Endodermal cell (in vitro differentiated cells): ENCODE results near the gene NEO1. TPM values are rescaled to one million over a fixed set of nuclear protein-coding genes. Genes with fewer than 3 reads are reported as not detected.

Experiments
- DNase-seq: peaks from one replicate; pipeline ENCODE4 v3.0.0-alpha.2; 2017
- H3K27ac ChIP-seq: 2 replicates; pipeline ENCODE4 v1.5.1; 2013; ENCODE audit warnings: mild to moderate bottlenecking, low read depth, low read length, moderate library complexity
- H3K27me3 ChIP-seq: 2 replicates; pipeline ENCODE4 v1.6.1; 2013; ENCODE audit warnings: mild to moderate bottlenecking, low read length, moderate library complexity; ENCODE audit not compliant: insufficient read depth, control insufficient read depth, poor library complexity, severe bottlenecking
- H3K36me3 ChIP-seq: 2 replicates; pipeline ENCODE4 v1.7.0; 2013; ENCODE audit warnings: mild to moderate bottlenecking, low read length, moderate library complexity; ENCODE audit not compliant: control insufficient read depth, insufficient read depth
- H3K4me1 ChIP-seq: one replicate; pipeline ENCODE4 v1.7.0; 2013; ENCODE audit warnings: low read length; ENCODE audit not compliant: control insufficient read depth, insufficient read depth
- H3K4me3 ChIP-seq: 2 replicates; pipeline ENCODE4 v1.5.1; 2013; ENCODE audit warnings: mild to moderate bottlenecking, low read length, moderate library complexity
- H3K9ac ChIP-seq: 2 replicates; pipeline ENCODE4 v1.6.1; 2013; ENCODE audit warnings: mild to moderate bottlenecking, low read length, moderate library complexity; ENCODE audit not compliant: poor library complexity, severe bottlenecking; ENCODE audit errors: extremely low read depth
- H3K9me3 ChIP-seq: 2 replicates; pipeline ENCODE4 v1.6.1; 2013; ENCODE audit warnings: mild to moderate bottlenecking, low read length, moderate library complexity; ENCODE audit not compliant: control insufficient read depth
- H3K27ac Mint-ChIP-seq: 2 replicates; pipeline ENCODE4 v1.8.0; 2020; ENCODE audit warnings: mixed read lengths
- H3K27me3 Mint-ChIP-seq: 2 replicates; pipeline ENCODE4 v1.8.0; 2021; ENCODE audit warnings: mild to moderate bottlenecking, mixed read lengths; ENCODE audit not compliant: insufficient read depth
- H3K36me3 Mint-ChIP-seq: 2 replicates; pipeline ENCODE4 v1.8.0; 2020; ENCODE audit warnings: low read depth, mixed read lengths
- H3K4me1 Mint-ChIP-seq: 2 replicates; pipeline ENCODE4 v1.8.0; 2020; ENCODE audit warnings: mixed read lengths
- H3K4me3 Mint-ChIP-seq: 2 replicates; pipeline ENCODE4 v1.8.0; 2020; ENCODE audit warnings: mild to moderate bottlenecking, moderate library complexity, mixed read lengths
- H3K9me3 Mint-ChIP-seq: 2 replicates; pipeline ENCODE4 v1.8.0; 2020; ENCODE audit warnings: mild to moderate bottlenecking, mixed read lengths
- CTCF ChIP-seq: fragments of 200-600 bp; sonication (generic); conservative IDR thresholded peaks from 2 replicates; pipeline ENCODE4 v1.5.0; 2021; ENCODE audit warnings: antibody characterized with exemption, mild to moderate bottlenecking
- WGBS, 2 experiments: methylation state at CpG; one replicate each; pipeline versions ENCODE4 v1.1.5 to v1.1.7; 2013; ENCODE audit warnings: missing lambda C conversion rate in 2 of 2, mixed read lengths in 1 of 2; ENCODE audit not compliant: insufficient coverage in 1 of 2, insufficient read length in 1 of 2; 5-methylcytosine and 5-hydroxymethylcytosine counted together
- total RNA-seq, 2 donors: library from RNA; stranded (reverse); fragmentation: NEBNext Ultra II Directional in 1 of 2; extraction: Animal tissue kit (Norgen Biotek cat#: 25700) in 1 of 2; gene quantifications; 2 replicates in 1 of 2; 3 replicates in 1 of 2; pipeline ENCODE4 v1.2.1, GENCODE V29; 2021

The NEO1 gene
- total RNA-seq, 2 donors from 2014 or later = 132 TPM

GRCh38 chr15:73321496-73322450, 269.5 kb downstream of the NEO1 start:
- no peaks in the 10 kb centered on the region for H3K27me3 ChIP-seq
- DNase-seq = peak; percentile 39
- no peaks in the 10 kb centered on the region for H3K36me3 ChIP-seq
- H3K4me1 Mint-ChIP-seq = no peaks in the 10 kb centered on the region
- H3K27ac ChIP-seq = no peak overlapping the region
- no peaks in the 10 kb centered on the region for H3K9me3 ChIP-seq
- H3K9ac ChIP-seq = no peak overlapping the region
- TF ChIP-seq CTCF = no peak
- no peak overlapping the region for H3K27ac Mint-ChIP-seq
- 88 to 92% methylated on average over 12 to 17 of the region's 17 CpGs for WGBS, 2 experiments
- no peaks in the 10 kb centered on the region for H3K36me3 Mint-ChIP-seq
- peaks cover 2% of the 10 kb centered on the region for H3K27me3 Mint-ChIP-seq
- no peak overlapping the region for H3K4me3 ChIP-seq
- H3K9me3 Mint-ChIP-seq = no peaks in the 10 kb centered on the region
- no peaks in the 10 kb centered on the region for H3K4me1 ChIP-seq
- H3K4me3 Mint-ChIP-seq = no peak overlapping the region

- Histone ChIP-seq H3K27ac (no peak overlapping the region), H3K9ac (no peak overlapping the region), H3K36me3 (no peaks in the 10 kb centered on the region), H3K27me3 (no peaks in the 10 kb centered on the region), H3K4me3 (no peak overlapping the region), H3K4me1 (no peaks in the 10 kb centered on the region), H3K9me3 (no peaks in the 10 kb centered on the region)
- Mint-ChIP-seq H3K27ac (no peak overlapping the region), H3K4me1 (no peaks in the 10 kb centered on the region), H3K36me3 (no peaks in the 10 kb centered on the region), H3K9me3 (no peaks in the 10 kb centered on the region), H3K4me3 (no peak overlapping the region), H3K27me3 (peaks cover 2% of the 10 kb centered on the region)
- WGBS, 2 experiments = 95 to 100% methylated on average over 5 to 38 of the region's 38 CpGs
- no peak for TF ChIP-seq CTCF
- DNase-seq = peak; percentile 20
Observed at GRCh38 chr15:73322665-73323373, 270.6 kb downstream of the NEO1 start.

- H3K4me3 Mint-ChIP-seq = no peak overlapping the region
- no peak overlapping the region for H3K9ac ChIP-seq
- no peaks in the 10 kb centered on the region for H3K4me1 Mint-ChIP-seq
- no peak for TF ChIP-seq CTCF
- no peak for DNase-seq
- H3K9me3 ChIP-seq = no peaks in the 10 kb centered on the region
- peaks cover 2% of the 10 kb centered on the region for H3K27me3 Mint-ChIP-seq
- H3K27me3 ChIP-seq = no peaks in the 10 kb centered on the region
- H3K4me3 ChIP-seq = no peak overlapping the region
- H3K36me3 Mint-ChIP-seq = no peaks in the 10 kb centered on the region
- 94 to 100% methylated on average over 9 to 30 of the region's 30 CpGs for WGBS, 2 experiments
- H3K36me3 ChIP-seq = no peaks in the 10 kb centered on the region
- no peak overlapping the region for H3K27ac ChIP-seq
- no peak overlapping the region for H3K27ac Mint-ChIP-seq
- H3K4me1 ChIP-seq = no peaks in the 10 kb centered on the region
- H3K9me3 Mint-ChIP-seq = no peaks in the 10 kb centered on the region
Observed at GRCh38 chr15:73323374-73323955, 271.2 kb downstream of the NEO1 start.
